PC-9 (cell line): ENCODE results near the gene HIBCH. TPM values are rescaled to one million over a fixed set of nuclear protein-coding genes. Genes with fewer than 3 reads are reported as not detected.

Experiments
- Bru-seq: library from RNA; stranded (reverse); fragments of 400-500 nt; gene quantifications from one replicate; lab custom pipeline; 2021; lab: Mats Ljungman, UMichigan
- BruChase-seq, 2 experiments: library from RNA; stranded (reverse); fragments of 400-500 nt; gene quantifications; one replicate each; lab custom pipeline; 2021; lab: Mats Ljungman, UMichigan
- BruUV-seq: library from RNA; stranded (reverse); fragments of 400-500 nt; replicated peaks from 2 replicates; lab custom pipeline; 2021; lab: Mats Ljungman, UMichigan
- CTCF ChIA-PET: fragments of 300-600 bp; sonication (Branson Sonifier 250); formaldehyde crosslinking; loops from one replicate; lab custom pipeline; 2022; ENCODE audit warnings: antibody characterized with exemption; lab: Charles Lee
- POLR2A ChIA-PET: fragments of 300-600 bp; sonication (Branson Sonifier 250); formaldehyde crosslinking; loops from one replicate; lab custom pipeline; 2022; ENCODE audit warnings: antibody characterized with exemption; ENCODE audit not compliant: unreplicated experiment; lab: Charles Lee
- DNase-seq, 2 experiments: peaks; one replicate each; pipeline versions ENCODE4 v3.0.0 to v3.0.0-alpha.2; 2015 to 2022; ENCODE audit warnings: mixed read lengths in 1 of 2
- H2AFZ ChIP-seq: fragments of 200-600 bp; sonication (generic); 2 replicates; pipeline ENCODE4 v1.8.1; 2017; ENCODE audit warnings: antibody characterized with exemption
- H3F3A ChIP-seq: fragments of 200-600 bp; sonication (generic); 2 replicates; pipeline ENCODE4 v1.8.1; 2017; ENCODE audit warnings: antibody characterized with exemption, mild to moderate bottlenecking, low read depth; ENCODE audit not compliant: insufficient read depth
- H3K27ac ChIP-seq: fragments of 200-600 bp; sonication (generic); 2 replicates; pipeline ENCODE4 v1.6.1; 2016; ENCODE audit warnings: mixed run types
- H3K27me3 ChIP-seq: fragments of 200-600 bp; sonication (generic); 2 replicates; pipeline ENCODE4 v1.6.1; 2016; ENCODE audit warnings: low read depth, mixed run types; ENCODE audit not compliant: insufficient read depth
- H3K36me3 ChIP-seq: fragments of 200-600 bp; sonication (generic); 2 replicates; pipeline ENCODE4 v1.6.1; 2016; ENCODE audit warnings: low read depth, mixed run types
- H3K4me1 ChIP-seq: fragments of 200-600 bp; sonication (generic); replicated peaks from 2 replicates; pipeline ENCODE4 v1.6.1; 2016; ENCODE audit warnings: mixed run types; ENCODE audit not compliant: insufficient read depth
- H3K4me2 ChIP-seq: fragments of 200-600 bp; sonication (generic); 2 replicates; pipeline ENCODE4 v1.6.1; 2017; ENCODE audit warnings: mixed run types
- H3K4me3 ChIP-seq: fragments of 200-600 bp; sonication (generic); 2 replicates; pipeline ENCODE4 v1.6.1; 2016; ENCODE audit warnings: mixed run types
- H3K79me2 ChIP-seq: fragments of 200-600 bp; sonication (generic); 2 replicates; pipeline ENCODE4 v1.6.1; 2017; ENCODE audit warnings: low read depth, mixed run types
- H3K9me2 ChIP-seq: fragments of 200-600 bp; sonication (generic); 2 replicates; pipeline ENCODE4 v1.8.1; 2017; ENCODE audit warnings: mild to moderate bottlenecking; ENCODE audit not compliant: insufficient read depth
- H3K9me3 ChIP-seq: fragments of 200-600 bp; sonication (generic); 2 replicates; pipeline ENCODE4 v1.8.1; 2016; ENCODE audit warnings: low read depth; ENCODE audit not compliant: insufficient read depth
- H4K20me1 ChIP-seq: fragments of 200-600 bp; sonication (generic); 2 replicates; pipeline ENCODE4 v1.8.1; 2017; ENCODE audit not compliant: insufficient read depth
- EZH2 ChIP-seq: fragments of 200-600 bp; sonication (generic); IDR thresholded peaks from 2 replicates; pipeline ENCODE4 v1.8.0; 2017; ENCODE audit warnings: antibody characterized with exemption, low read depth
- intact Hi-C: fragments of 100-400 bp; cut with micrococcal nuclease; formaldehyde crosslinking; loops from one replicate; pipeline ENCODE4 v1.10.0; 2022; ENCODE audit not compliant: unreplicated experiment
- long read RNA-seq: library from polyadenylated mRNA; stranded (forward); transcript quantifications from one replicate; pipeline ENCODE4 v2.0.0, GENCODE V29; 2022
- total RNA-seq: library from RNA; stranded (reverse); gene quantifications from 2 replicates; pipeline ENCODE4 v1.2.3, GENCODE V29; 2021
- TF ChIP-seq, protein P1 (sequence below): fragments of 200-600 bp; sonication (generic); conservative IDR thresholded peaks from 2 replicates; pipeline ENCODE4 v1.6.1; 2017; ENCODE audit warnings: mixed run types, antibody characterized with exemption, mild to moderate bottlenecking, moderate library complexity

The HIBCH gene, protein sequence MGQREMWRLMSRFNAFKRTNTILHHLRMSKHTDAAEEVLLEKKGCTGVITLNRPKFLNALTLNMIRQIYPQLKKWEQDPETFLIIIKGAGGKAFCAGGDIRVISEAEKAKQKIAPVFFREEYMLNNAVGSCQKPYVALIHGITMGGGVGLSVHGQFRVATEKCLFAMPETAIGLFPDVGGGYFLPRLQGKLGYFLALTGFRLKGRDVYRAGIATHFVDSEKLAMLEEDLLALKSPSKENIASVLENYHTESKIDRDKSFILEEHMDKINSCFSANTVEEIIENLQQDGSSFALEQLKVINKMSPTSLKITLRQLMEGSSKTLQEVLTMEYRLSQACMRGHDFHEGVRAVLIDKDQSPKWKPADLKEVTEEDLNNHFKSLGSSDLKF
- total RNA-seq (14.7 and 17.4 TPM in 2 replicates), Bru-seq, nascent RNA (percentile 62 among the genes with signal in this experiment), BruChase-seq, experiment 1, labeled RNA remaining after a 2-hour chase (percentile 73 among the genes with signal in this experiment), BruChase-seq, experiment 2, labeled RNA remaining after a 6-hour chase (percentile 45 among the genes with signal in this experiment)
- long read RNA-seq, transcript HIBCH-202 (13 exons, 2,463 nt), result minor isoform, 7 of 55 reads
- long read RNA-seq, transcript HIBCH-201 (14 exons, 1,939 nt), result major isoform, 42 of 55 reads
- long read RNA-seq, partial matches to known transcripts, result 0 of 55 reads
- long read RNA-seq, other reads (novel, unspliced or antisense), result 6 of 55 reads

DNA sequence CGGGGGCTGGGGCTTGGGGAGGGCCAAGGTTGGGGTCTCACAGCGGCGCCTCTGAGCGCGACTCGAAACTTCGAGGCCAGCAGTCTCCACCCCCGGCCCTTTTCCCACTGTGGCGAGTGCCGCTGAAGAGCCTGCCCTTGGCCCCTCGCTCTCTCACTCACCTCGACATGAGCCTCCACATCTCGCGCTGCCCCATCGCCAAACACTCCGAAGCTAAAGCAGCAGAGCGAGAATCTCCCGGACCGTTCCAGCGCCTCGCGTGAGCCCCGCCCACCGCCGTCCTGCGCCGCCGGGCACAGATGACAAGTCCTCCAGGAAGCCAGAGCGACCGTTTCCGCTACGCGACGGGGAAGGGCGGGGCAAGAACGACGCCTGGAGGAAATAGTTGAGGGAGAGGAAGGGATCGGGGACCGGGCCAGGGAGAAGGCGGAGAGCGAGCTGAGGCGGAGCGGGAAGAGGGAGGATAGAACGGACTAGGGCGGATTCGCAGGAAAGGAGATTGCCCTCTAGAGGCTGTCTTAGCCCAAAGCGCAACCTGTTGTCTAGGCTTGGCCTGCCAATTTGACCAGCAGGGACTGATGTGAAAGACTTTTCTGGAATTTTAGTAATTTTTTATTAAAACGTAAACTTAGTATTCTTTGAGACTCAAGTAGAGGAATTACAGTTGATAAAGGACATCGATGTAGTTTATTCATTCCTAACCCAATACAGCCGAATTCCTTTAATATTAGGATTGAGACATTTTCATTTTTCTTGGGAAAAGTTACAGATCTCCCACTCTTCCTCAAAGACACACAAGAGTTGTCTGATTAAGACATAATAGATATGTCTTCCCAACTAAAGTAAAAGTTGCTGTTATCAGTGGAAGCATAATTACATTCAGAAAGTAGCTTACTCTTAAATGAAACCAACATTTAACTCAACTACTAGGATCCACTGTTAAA, at the start of gene HIBCH:
TSS of gene HIBCH (minus strand) at position 272 of the 944 bp plus-strand sequence. CDS start at position 196, 76 bp downstream.
- intact Hi-C loops, result loop anchor here (1.0 to 5.0 kb wide), 2 partner anchors 23 to 233 kb away; partner anchors contain the start of gene INPP1

DNA sequence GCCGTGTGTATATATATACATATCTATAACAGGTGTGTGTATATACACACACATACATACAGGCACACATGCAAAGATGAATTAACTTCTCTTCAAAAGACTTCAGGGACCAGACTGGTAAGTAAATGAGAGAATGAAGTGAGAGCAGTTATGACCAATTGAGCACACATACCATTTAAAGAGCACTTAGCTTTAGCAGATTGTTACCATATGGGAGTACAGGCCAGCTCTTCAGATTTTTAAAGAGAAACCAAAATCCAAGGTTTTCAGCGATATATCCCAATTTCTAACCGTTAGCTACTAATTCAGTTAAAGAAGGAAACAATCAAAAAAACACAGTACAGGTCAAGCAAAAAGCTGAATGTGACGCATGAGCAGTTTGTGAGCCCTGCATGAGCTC, 47.5 kb upstream of the HIBCH start:
- Histone ChIP-seq H3F3A (no peaks in the 10 kb centered on the region), H3K27me3 (no peaks in the 10 kb centered on the region), H2AFZ (no peak overlapping the region), H3K9me2 (no peaks in the 10 kb centered on the region), H4K20me1 (no peaks in the 10 kb centered on the region), H3K4me3 (no peak overlapping the region), H3K4me1 (no peaks in the 10 kb centered on the region), H3K4me2 (no peak overlapping the region), H3K36me3 (no peaks in the 10 kb centered on the region), H3K79me2 (no peaks in the 10 kb centered on the region), H3K9me3 (no peaks in the 10 kb centered on the region), H3K27ac (no peak overlapping the region)
- intact Hi-C loops, result no loop called here
- ChIA-PET POLR2A (no interaction called here), CTCF (no interaction called here)
- TF ChIP-seq, protein P1, sequence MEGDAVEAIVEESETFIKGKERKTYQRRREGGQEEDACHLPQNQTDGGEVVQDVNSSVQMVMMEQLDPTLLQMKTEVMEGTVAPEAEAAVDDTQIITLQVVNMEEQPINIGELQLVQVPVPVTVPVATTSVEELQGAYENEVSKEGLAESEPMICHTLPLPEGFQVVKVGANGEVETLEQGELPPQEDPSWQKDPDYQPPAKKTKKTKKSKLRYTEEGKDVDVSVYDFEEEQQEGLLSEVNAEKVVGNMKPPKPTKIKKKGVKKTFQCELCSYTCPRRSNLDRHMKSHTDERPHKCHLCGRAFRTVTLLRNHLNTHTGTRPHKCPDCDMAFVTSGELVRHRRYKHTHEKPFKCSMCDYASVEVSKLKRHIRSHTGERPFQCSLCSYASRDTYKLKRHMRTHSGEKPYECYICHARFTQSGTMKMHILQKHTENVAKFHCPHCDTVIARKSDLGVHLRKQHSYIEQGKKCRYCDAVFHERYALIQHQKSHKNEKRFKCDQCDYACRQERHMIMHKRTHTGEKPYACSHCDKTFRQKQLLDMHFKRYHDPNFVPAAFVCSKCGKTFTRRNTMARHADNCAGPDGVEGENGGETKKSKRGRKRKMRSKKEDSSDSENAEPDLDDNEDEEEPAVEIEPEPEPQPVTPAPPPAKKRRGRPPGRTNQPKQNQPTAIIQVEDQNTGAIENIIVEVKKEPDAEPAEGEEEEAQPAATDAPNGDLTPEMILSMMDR, result no peak
- TF ChIP-seq EZH2, result no peak
- no TSS peak for BruUV-seq
- DNase-seq, result no peak

More for the DNA sequence above, at the start of gene HIBCH:
- Histone ChIP-seq H3K4me3 (peak within 1 kb of the TSS; percentile 85), H3K27me3 (no peaks in the 10 kb centered on the region), H3F3A (no peaks in the 10 kb centered on the region), H3K4me2 (peak within 1 kb of the TSS; percentile 83), H3K9me3 (no peaks in the 10 kb centered on the region), H3K9me2 (no peaks in the 10 kb centered on the region), H3K4me1 (peaks cover 9% of the 10 kb centered on the region), H3K36me3 (no peaks in the 10 kb centered on the region), H3K27ac (peak within 1 kb of the TSS; percentile 55), H3K79me2 (0 out of 2 replicates have a peak, but pooled peaks cover 8% of the 10 kb centered on the region), H2AFZ (peak within 1 kb of the TSS; percentile 84), H4K20me1 (no peaks in the 10 kb centered on the region)
- DNase-seq, result peak; percentile 94 to 95
- TF ChIP-seq, protein P1, result peak; percentile 57
- TF ChIP-seq EZH2, result no peak
- ChIA-PET CTCF (no interaction called here), POLR2A (interaction anchor here (0.6 to 0.7 kb wide), 2 partner anchors 722 to 1795 kb away, joined by 4 to 5 read pairs; no protein-coding TSS in a partner anchor)
- BruUV-seq, result no TSS peak
